Thyroid gland (tissue), 4 donors: Measurements from ENCODE around the gene EPHA10. TPM values are rescaled to one million over a fixed set of nuclear protein-coding genes. Genes with fewer than 3 reads are reported as not detected.

ENCODE experiments used
- DNase-seq, 2 donors: peaks; one replicate each; pipeline ENCODE4 v3.0.0-alpha.2; 2019
- H3K27ac ChIP-seq, 3 donors: fragments of 200-600 bp; sonication (generic); 1 replicate in 2 of 3; 2 replicates in 1 of 3; pipeline ENCODE4 v1.5.1; 2016 to 2019; ENCODE audit warnings: mild to moderate bottlenecking in 1 of 3, moderate library complexity in 1 of 3
- H3K27me3 ChIP-seq: fragments of 200-600 bp; sonication (generic); one replicate; pipeline ENCODE4 v1.5.1; 2019
- H3K36me3 ChIP-seq, 2 donors: fragments of 200-600 bp; sonication (generic); one replicate each; pipeline ENCODE4 v1.5.1; 2016 to 2019
- H3K4me1 ChIP-seq, 2 donors: fragments of 200-600 bp; sonication (generic); one replicate each; pipeline ENCODE4 v1.5.1; 2017 to 2019
- H3K4me3 ChIP-seq, 3 donors: fragments of 200-600 bp; sonication (generic); replicated peaks in 1 of 3; 1 replicate in 2 of 3; 2 replicates in 1 of 3; pipeline ENCODE4 v1.5.1; 2016; ENCODE audit warnings: mild to moderate bottlenecking in 1 of 3
- H3K9me3 ChIP-seq: fragments of 200-600 bp; sonication (generic); one replicate; pipeline ENCODE4 v1.5.1; 2017
- POLR2A ChIP-seq, 2 donors: fragments of 450-650 bp; IDR thresholded peaks; one replicate each; pipeline ENCODE4 v1.6.1; 2017; ENCODE audit warnings: antibody characterized with exemption in 2 of 2, mild to moderate bottlenecking in 2 of 2, moderate library complexity in 1 of 2
- WGBS, 2 donors: methylation state at CpG; one replicate each; pipeline ENCODE4 v1.1.5; 2017; 5-methylcytosine and 5-hydroxymethylcytosine counted together
- intact Hi-C: fragments of 100-400 bp; cut with DNase I; formaldehyde crosslinking; loops from one replicate; pipeline ENCODE4 v1.15.1; 2023
- total RNA-seq, 4 donors: library from RNA; depleted of rRNA; stranded (reverse); fragments of >200 nt; gene quantifications; one replicate each; pipeline ENCODE4 v1.2.3, GENCODE V29; 2016
- TF ChIP-seq, protein P1 (sequence below), 6 experiments: fragments of 200-600 bp in 3 of 6; fragments of 450-650 bp in 3 of 6; sonication (generic) in 3 of 6; IDR thresholded peaks; one replicate each; pipeline ENCODE4 v1.5.1; 2016 to 2019; ENCODE audit warnings: antibody characterized with exemption in 6 of 6, mild to moderate bottlenecking in 2 of 6, inconsistent platforms in 1 of 6, moderate library complexity in 1 of 6

Gene EPHA10
- total RNA-seq, 4 donors from 2014 or later, result 0.11 to 0.54 (median 0.54) TPM; not detected in 1

DNA sequence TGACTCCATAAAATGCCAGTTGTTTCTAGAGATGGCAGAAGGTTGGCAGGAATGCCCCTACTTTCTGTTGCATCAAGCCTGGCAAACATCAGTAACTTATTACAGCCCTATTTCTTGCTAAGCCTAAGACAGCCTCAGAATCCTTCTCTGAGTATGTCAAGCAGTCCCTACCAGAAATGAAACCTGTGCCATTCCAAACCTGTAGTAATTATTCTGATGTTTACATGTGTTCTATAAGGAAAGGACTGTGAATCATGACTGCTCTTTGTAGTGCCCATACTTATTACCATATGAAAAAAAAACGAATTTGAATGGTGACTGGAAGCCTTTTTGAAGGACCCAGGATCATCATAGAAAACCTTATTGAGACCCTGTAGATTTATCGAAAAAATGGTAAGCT, 67.2 kb downstream of the EPHA10 start:
- H3K4me1 ChIP-seq, result peaks cover 0 to 3% of the 10 kb centered on the region in 2 donors

DNA sequence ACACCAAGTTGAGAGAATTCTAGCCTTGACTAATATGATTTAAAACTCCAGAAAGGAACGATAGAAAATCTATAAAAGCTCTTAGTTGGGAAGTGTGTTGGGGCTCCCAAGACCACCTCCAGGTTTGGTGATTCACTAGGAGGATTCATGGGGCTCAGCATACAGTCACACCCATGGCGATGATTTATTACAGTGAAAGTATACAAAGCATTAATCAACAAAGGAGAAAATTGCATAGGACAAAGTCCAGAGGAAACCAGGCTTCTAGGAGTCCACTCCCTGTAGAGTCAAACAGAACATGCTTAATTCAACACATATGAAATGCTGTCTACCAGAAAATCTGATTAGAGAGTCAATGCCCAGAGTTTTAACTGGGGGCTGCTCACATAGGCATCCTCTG, 67.8 kb downstream of the EPHA10 start:
- Histone ChIP-seq H3K36me3 (no peaks in the 10 kb centered on the region), H3K4me3 (no peak overlapping the region), H3K27ac (no peak overlapping the region), H3K4me1 (peaks cover 0 to 5% of the 10 kb centered on the region in 2 donors), H3K9me3 (no peaks in the 10 kb centered on the region), H3K27me3 (no peaks in the 10 kb centered on the region)
- 92 to 97% methylated on average over 2 of the region's 2 CpGs for WGBS, 2 donors
- no peak for DNase-seq
- intact Hi-C loops, result loop anchor here (10.0 kb wide), 2 partner anchors 108 to 142 kb away; partner anchors contain the start of genes C1orf122, DNALI1, SNIP1 and YRDC
- no peak for TF ChIP-seq POLR2A (IDR thresholded peaks at IDR 0.05)
- TF ChIP-seq, protein P1, sequence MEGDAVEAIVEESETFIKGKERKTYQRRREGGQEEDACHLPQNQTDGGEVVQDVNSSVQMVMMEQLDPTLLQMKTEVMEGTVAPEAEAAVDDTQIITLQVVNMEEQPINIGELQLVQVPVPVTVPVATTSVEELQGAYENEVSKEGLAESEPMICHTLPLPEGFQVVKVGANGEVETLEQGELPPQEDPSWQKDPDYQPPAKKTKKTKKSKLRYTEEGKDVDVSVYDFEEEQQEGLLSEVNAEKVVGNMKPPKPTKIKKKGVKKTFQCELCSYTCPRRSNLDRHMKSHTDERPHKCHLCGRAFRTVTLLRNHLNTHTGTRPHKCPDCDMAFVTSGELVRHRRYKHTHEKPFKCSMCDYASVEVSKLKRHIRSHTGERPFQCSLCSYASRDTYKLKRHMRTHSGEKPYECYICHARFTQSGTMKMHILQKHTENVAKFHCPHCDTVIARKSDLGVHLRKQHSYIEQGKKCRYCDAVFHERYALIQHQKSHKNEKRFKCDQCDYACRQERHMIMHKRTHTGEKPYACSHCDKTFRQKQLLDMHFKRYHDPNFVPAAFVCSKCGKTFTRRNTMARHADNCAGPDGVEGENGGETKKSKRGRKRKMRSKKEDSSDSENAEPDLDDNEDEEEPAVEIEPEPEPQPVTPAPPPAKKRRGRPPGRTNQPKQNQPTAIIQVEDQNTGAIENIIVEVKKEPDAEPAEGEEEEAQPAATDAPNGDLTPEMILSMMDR (IDR thresholded peaks at IDR 0.05), result no peak

More for the DNA sequence above, 67.2 kb downstream of the EPHA10 start:
- Histone ChIP-seq H3K4me3 (no peak overlapping the region), H3K27me3 (no peaks in the 10 kb centered on the region), H3K27ac (no peak overlapping the region), H3K36me3 (no peaks in the 10 kb centered on the region), H3K9me3 (no peaks in the 10 kb centered on the region)
- TF ChIP-seq, protein P1 (IDR thresholded peaks at IDR 0.05), result no peak
- TF ChIP-seq POLR2A (IDR thresholded peaks at IDR 0.05), result no peak
- no peak for DNase-seq
- intact Hi-C loops, result loop anchor here (10.0 kb wide), 2 partner anchors 107 to 143 kb away; partner anchors contain the start of genes C1orf122, DNALI1, SNIP1 and YRDC
- WGBS, 2 donors, result 94 to 100% methylated on average over 2 of the region's 2 CpGs

DNA sequence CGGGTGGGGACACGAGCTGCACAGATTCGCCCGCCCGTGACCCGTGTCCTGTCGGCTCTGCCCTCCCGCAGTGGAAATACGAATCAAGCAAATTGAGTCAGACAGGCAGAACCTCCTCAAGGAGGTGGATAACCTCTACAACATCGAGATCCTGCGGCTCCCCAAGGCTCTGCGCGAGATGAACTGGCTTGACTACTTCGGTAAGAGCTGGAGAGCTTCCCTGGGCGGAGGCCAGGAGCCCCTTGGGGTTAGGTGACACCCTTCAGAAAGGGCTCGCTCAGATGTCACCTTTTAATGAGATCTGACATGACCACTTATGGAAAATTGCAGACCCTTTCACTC, 72.1 kb downstream of the EPHA10 start:
- peak overlapping the region; percentile 17 to 89 (median 18) for H3K4me3 ChIP-seq
- 1% methylated on average over 15 of the region's 16 CpGs; no CpG with 5 or more reads in 1 of the 2 donors for WGBS, 2 donors
- no peak for DNase-seq
- H3K36me3 ChIP-seq, result no peaks in the 10 kb centered on the region
- intact Hi-C loops, result loop anchor here (10.0 kb wide), 2 partner anchors 112 to 138 kb away; partner anchors contain the start of genes C1orf122, DNALI1, SNIP1 and YRDC
- no peak for TF ChIP-seq POLR2A (IDR thresholded peaks at IDR 0.05)
- TF ChIP-seq, protein P1 (IDR thresholded peaks at IDR 0.05), result no peak
- H3K9me3 ChIP-seq, result no peaks in the 10 kb centered on the region
- no peaks in the 10 kb centered on the region for H3K27me3 ChIP-seq
- H3K4me1 ChIP-seq, result peaks cover 18 to 26% of the 10 kb centered on the region in 2 donors
- no peak overlapping the region for H3K27ac ChIP-seq

DNA sequence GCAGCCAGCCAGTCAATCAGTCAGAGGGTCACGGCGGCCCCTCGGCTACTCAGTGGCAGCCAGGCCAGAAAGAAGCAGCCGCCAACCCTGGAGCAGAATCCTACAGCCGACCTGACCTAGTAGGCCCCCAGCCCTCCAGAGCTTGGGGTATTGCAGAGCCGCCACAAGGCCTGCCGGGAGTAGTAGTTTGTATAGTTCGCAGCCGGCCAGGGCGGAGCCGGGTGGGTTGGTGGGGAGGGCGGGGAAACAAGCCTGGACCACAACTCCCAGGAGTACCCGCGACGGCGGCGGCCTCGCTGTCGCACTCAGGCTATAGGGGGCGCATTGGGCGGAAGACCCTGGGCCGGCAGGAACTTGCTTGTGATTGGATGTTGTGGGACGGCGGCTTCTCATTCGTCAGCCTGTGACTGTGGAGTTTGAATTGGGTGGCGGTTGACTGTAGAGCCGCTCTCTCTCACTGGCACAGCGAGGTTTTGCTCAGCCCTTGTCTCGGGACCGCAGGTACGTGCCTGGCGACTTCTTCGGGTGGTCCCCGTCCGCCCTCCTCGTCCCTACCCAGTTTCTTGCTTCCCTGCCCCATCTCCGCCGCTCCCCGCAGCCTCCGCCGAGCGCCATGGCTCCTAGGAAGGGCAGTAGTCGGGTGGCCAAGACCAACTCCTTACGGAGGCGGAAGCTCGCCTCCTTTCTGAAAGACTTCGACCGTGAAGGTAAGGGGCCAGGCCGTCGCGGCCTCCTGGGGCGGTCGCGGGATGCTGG, 72.7 kb downstream of the EPHA10 start, which contains the start of gene CDCA8:
Gene CDCA8, plus strand, starts transcription at position 439 of the 756 bp plus-strand sequence. Its CDS starts 175 bp downstream, at position 614.
- Histone ChIP-seq H3K27me3 (no peaks in the 10 kb centered on the region), H3K36me3 (no peaks in the 10 kb centered on the region), H3K27ac (peak within 1 kb of the TSS; percentile 42 to 78 (median 73)), H3K4me3 (peak within 1 kb of the TSS; percentile 18 to 89 (median 56)), H3K4me1 (peaks cover 18 to 26% of the 10 kb centered on the region in 2 donors), H3K9me3 (no peaks in the 10 kb centered on the region)
- TF ChIP-seq POLR2A (IDR thresholded peaks at IDR 0.05), result peak in 1 of 2 donors; percentile 57
- TF ChIP-seq, protein P1 (IDR thresholded peaks at IDR 0.05), result peak in 4 of 6 experiments; percentile 26 to 59 (median 48)
- WGBS, 2 donors, result 0 to 1% methylated on average over 27 to 36 of the region's 54 CpGs
- intact Hi-C loops, result loop anchor here (10.0 kb wide), 2 partner anchors 113 to 137 kb away; partner anchors contain the start of genes C1orf122, DNALI1, SNIP1 and YRDC
- peak; percentile 98 for DNase-seq
